HG03439 (cell line): ENCODE results near the gene AKAP6.

Source experiments
- ATAC-seq: cut with Tn5 transposase; IDR thresholded peaks from one replicate; pipeline ENCODE4 v1.9.1; 2021; ENCODE audit warnings: mild to moderate bottlenecking, moderate library complexity; ENCODE audit not compliant: unreplicated experiment

AKAP6 gene

GRCh38 chr14:32846821-32847365, 517.8 kb downstream of the AKAP6 start:
- ATAC-seq, result no peak

GRCh38 chr14:32847867-32848266, 518.8 kb downstream of the AKAP6 start:
- ATAC-seq, result no peak

GRCh38 chr14:32865827-32866376, 536.8 kb downstream of the AKAP6 start:
- ATAC-seq, result no peak

- ATAC-seq, result no peak
These were observed 554.1 kb downstream of the AKAP6 start for GRCh38 chr14:32883188-32883587.
